Sigmoid colon (tissue), 3 donors: ENCODE measurements around the gene FDX1.

Source experiments
- POLR2A ChIP-seq, 2 donors: fragments of 450-650 bp; IDR thresholded peaks; one replicate each; pipeline ENCODE4 v1.6.1; 2016; ENCODE audit warnings: antibody characterized with exemption in 2 of 2, mild to moderate bottlenecking in 2 of 2, moderate library complexity in 2 of 2
- TF ChIP-seq, protein P1 (sequence below), 4 experiments: fragments of 450-650 bp in 3 of 4; fragments of 200-600 bp in 1 of 4; IDR thresholded peaks; one replicate each; pipeline ENCODE4 v1.5.1; 2016 to 2019; ENCODE audit warnings: antibody characterized with exemption in 4 of 4, mild to moderate bottlenecking in 3 of 4, moderate library complexity in 2 of 4

DNA sequence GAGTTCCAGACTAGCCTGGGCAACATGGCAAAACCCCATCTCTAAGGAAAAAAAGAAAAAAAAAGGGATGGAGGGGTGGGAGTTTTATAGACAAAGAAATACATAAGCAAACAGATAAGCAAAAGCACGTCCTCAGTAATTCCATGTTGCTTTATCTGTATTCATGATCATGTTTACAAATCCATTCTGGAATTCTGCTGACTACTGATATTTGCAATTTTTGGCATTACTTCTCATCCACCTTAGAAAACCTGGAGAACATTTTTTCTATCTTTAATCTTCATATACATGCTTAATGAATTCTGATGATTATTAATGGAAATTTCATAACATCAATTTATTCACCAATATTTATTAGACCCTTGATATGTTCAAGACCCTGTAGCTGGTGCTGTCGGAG lies 1.7 kb upstream of the FDX1 start:
- TF ChIP-seq, protein P1, sequence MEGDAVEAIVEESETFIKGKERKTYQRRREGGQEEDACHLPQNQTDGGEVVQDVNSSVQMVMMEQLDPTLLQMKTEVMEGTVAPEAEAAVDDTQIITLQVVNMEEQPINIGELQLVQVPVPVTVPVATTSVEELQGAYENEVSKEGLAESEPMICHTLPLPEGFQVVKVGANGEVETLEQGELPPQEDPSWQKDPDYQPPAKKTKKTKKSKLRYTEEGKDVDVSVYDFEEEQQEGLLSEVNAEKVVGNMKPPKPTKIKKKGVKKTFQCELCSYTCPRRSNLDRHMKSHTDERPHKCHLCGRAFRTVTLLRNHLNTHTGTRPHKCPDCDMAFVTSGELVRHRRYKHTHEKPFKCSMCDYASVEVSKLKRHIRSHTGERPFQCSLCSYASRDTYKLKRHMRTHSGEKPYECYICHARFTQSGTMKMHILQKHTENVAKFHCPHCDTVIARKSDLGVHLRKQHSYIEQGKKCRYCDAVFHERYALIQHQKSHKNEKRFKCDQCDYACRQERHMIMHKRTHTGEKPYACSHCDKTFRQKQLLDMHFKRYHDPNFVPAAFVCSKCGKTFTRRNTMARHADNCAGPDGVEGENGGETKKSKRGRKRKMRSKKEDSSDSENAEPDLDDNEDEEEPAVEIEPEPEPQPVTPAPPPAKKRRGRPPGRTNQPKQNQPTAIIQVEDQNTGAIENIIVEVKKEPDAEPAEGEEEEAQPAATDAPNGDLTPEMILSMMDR (IDR thresholded peaks at IDR 0.05): no peak
- TF ChIP-seq POLR2A (IDR thresholded peaks at IDR 0.05): no peak
